ENCODE measurements around the gene UBE2D3.

The UBE2D3 gene

GRCh38 chr4:102754044-102754443 lies 73.3 kb downstream of the UBE2D3 start:
- DNase-seq (ENCODE audit: low read depth in 2 of 2) = no peak

DNA sequence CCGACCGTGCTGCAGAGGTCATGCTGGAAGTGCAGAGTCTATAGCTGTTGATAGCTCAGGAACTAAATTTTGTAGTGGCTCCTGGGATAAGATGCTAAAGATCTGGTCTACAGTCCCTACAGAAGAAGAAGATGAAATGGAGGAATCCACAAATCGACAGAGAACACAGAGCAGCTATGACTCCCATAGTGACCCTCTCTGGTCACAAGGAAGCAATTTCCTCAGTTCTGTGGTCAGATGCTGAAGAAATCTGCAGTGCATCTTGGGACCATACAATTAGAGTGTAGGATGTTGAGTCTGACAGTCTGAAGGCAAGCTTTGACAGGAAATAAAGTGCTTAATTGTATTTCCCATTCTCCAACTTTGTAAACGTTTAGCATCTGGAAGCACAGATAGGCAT lies 75.4 kb downstream of the UBE2D3 start:
- no peak for DNase-seq (ENCODE audit: low read depth in 2 of 2)

Measured in fibroblast of skin of left quadriceps (primary cell).